ENCODE measurements around the gene IPO13.
A peak's percentile ranks its signal among the peaks of the same experiment; 100 is the strongest.

The IPO13 gene

GRCh38 chr1:43974443-43975248 lies 27.9 kb downstream of the IPO13 start, which contains the start of gene ATP6V0B:
Gene ATP6V0B (plus strand): TSS chr1:43974960. CDS start chr1:43975041, 81 bp downstream.
- Histone ChIP-seq H2AFZ (ENCODE audit: low read length) (peak within 1 kb of the TSS; percentile 87), H3K4me3 (ENCODE audit: low read length) (peak within 1 kb of the TSS; percentile 96), H3K4me2 (ENCODE audit: low read depth, low read length) (peak within 1 kb of the TSS; percentile 96), H3K9me3 (replicated peaks; ENCODE audit: insufficient read depth, low read length) (no peaks in the 10 kb centered on the region), H3K9ac (ENCODE audit: low read length) (peak within 1 kb of the TSS; percentile 95), H3K27ac (ENCODE audit: low read length) (peak within 1 kb of the TSS; percentile 79), H3K9me2 (replicated peaks; ENCODE audit: insufficient read depth, low read length) (no peaks in the 10 kb centered on the region), H4K20me1 (ENCODE audit: insufficient read depth, low read length) (peaks cover 4% of the 10 kb centered on the region; the same call in 1 of the 2 replicates), H3K36me3 (replicated peaks; ENCODE audit: insufficient read depth, low read length) (0 out of 2 replicates have a peak, but pooled peaks cover 3% of the 10 kb centered on the region), H3K79me2 (ENCODE audit: low read length) (peaks cover 54% of the 10 kb centered on the region), H3K27me3 (replicated peaks; ENCODE audit: insufficient read depth, low read length) (no peaks in the 10 kb centered on the region), H3F3A (ENCODE audit: insufficient read depth, low read length) (peaks cover 27% of the 10 kb centered on the region), H3K4me1 (ENCODE audit: low read length) (peaks cover 40% of the 10 kb centered on the region)
- peak; percentile 96 for DNase-seq
- TF ChIP-seq EZH2 (optimal IDR thresholded peaks at IDR 0.05; ENCODE audit: low read depth, low read length) (no peak), EZH2phosphoT487 (IDR thresholded peaks at IDR 0.05; ENCODE audit: low read length) (no peak), CTCF (IDR thresholded peaks at IDR 0.05; ENCODE audit: low read length) (0 out of 2 replicates have a peak, but pooled peaks have one; percentile 6)

- Histone ChIP-seq H3K9me3 (replicated peaks; ENCODE audit: insufficient read depth, low read length) (no peaks in the 10 kb centered on the region), H3K4me2 (ENCODE audit: low read depth, low read length) (peak overlapping the region; percentile 87), H3F3A (ENCODE audit: insufficient read depth, low read length) (peaks cover 27% of the 10 kb centered on the region), H3K4me1 (ENCODE audit: low read length) (peaks cover 44% of the 10 kb centered on the region), H3K9me2 (replicated peaks; ENCODE audit: insufficient read depth, low read length) (no peaks in the 10 kb centered on the region), H4K20me1 (ENCODE audit: insufficient read depth, low read length) (peaks cover 4% of the 10 kb centered on the region; the same call in 1 of the 2 replicates), H3K27ac (ENCODE audit: low read length) (peak overlapping the region; percentile 79; the same call in 1 of the 2 replicates), H3K79me2 (ENCODE audit: low read length) (peaks cover 56% of the 10 kb centered on the region), H3K27me3 (replicated peaks; ENCODE audit: insufficient read depth, low read length) (no peaks in the 10 kb centered on the region), H3K9ac (ENCODE audit: low read length) (peak overlapping the region; percentile 95), H3K4me3 (ENCODE audit: low read length) (peak overlapping the region; percentile 96), H3K36me3 (replicated peaks; ENCODE audit: insufficient read depth, low read length) (0 out of 2 replicates have a peak, but pooled peaks cover 3% of the 10 kb centered on the region), H2AFZ (ENCODE audit: low read length) (peak overlapping the region; percentile 87)
- TF ChIP-seq CTCF (IDR thresholded peaks at IDR 0.05; ENCODE audit: low read length) (no peak), EZH2phosphoT487 (IDR thresholded peaks at IDR 0.05; ENCODE audit: low read length) (no peak), EZH2 (optimal IDR thresholded peaks at IDR 0.05; ENCODE audit: low read depth, low read length) (no peak)
- no peak for DNase-seq
These were observed 28.7 kb downstream of the IPO13 start for GRCh38 chr1:43975249-43975961.

- Histone ChIP-seq H3K4me3 (ENCODE audit: low read length) (peak overlapping the region; percentile 96), H3K79me2 (ENCODE audit: low read length) (peaks cover 53% of the 10 kb centered on the region), H3K36me3 (replicated peaks; ENCODE audit: insufficient read depth, low read length) (0 out of 2 replicates have a peak, but pooled peaks cover 3% of the 10 kb centered on the region), H3K4me2 (ENCODE audit: low read depth, low read length) (peak overlapping the region; percentile 87), H4K20me1 (ENCODE audit: insufficient read depth, low read length) (peaks cover 4% of the 10 kb centered on the region; the same call in 1 of the 2 replicates), H3K9ac (ENCODE audit: low read length) (peak overlapping the region; percentile 95; the same call in 1 of the 2 replicates), H3K9me2 (replicated peaks; ENCODE audit: insufficient read depth, low read length) (no peaks in the 10 kb centered on the region), H3K9me3 (replicated peaks; ENCODE audit: insufficient read depth, low read length) (no peaks in the 10 kb centered on the region), H3K27ac (ENCODE audit: low read length) (no peak overlapping the region), H3F3A (ENCODE audit: insufficient read depth, low read length) (peaks cover 27% of the 10 kb centered on the region), H3K27me3 (replicated peaks; ENCODE audit: insufficient read depth, low read length) (no peaks in the 10 kb centered on the region), H2AFZ (ENCODE audit: low read length) (no peak overlapping the region), H3K4me1 (ENCODE audit: low read length) (peaks cover 39% of the 10 kb centered on the region)
- TF ChIP-seq EZH2 (optimal IDR thresholded peaks at IDR 0.05; ENCODE audit: low read depth, low read length) (no peak), EZH2phosphoT487 (IDR thresholded peaks at IDR 0.05; ENCODE audit: low read length) (no peak), CTCF (IDR thresholded peaks at IDR 0.05; ENCODE audit: low read length) (no peak)
- DNase-seq: no peak
These were observed 29.3 kb downstream of the IPO13 start for GRCh38 chr1:43976045-43976444.

Data from MM.1S (cell line).